Measurements from ENCODE around the gene GNRHR. TPM values are rescaled to one million over a fixed set of nuclear protein-coding genes. Genes with fewer than 3 reads are reported as not detected.

Gene GNRHR
- total RNA-seq, result not detected
- long read RNA-seq, result 0 reads

- H3K9me3 ChIP-seq (replicated peaks), result no peaks in the 10 kb centered on the region
- TF ChIP-seq CTCF (IDR thresholded peaks at IDR 0.05; ENCODE audit: borderline replicate concordance), result no peak
- H3K27me3 ChIP-seq (ENCODE audit: low read depth), result no peaks in the 10 kb centered on the region
- intact Hi-C loops (cut with micrococcal nuclease), result no loop called here
- no peak within 1 kb of the TSS for H3K4me3 ChIP-seq
- no peak for DNase-seq
- H3K36me3 ChIP-seq, result no peaks in the 10 kb centered on the region
- no peak within 1 kb of the TSS for H3K27ac ChIP-seq (replicated peaks)
- no peaks in the 10 kb centered on the region for H3K4me1 ChIP-seq
These were observed at the start of gene GNRHR for GRCh38 chr4:67754288-67754687. GNRHR (minus strand) TSS chr4:67754388; CDS start chr4:67754335, 53 bp downstream.

- no peak overlapping the region for H3K27ac ChIP-seq (replicated peaks)
- no peaks in the 10 kb centered on the region for H3K4me1 ChIP-seq
- no peaks in the 10 kb centered on the region for H3K36me3 ChIP-seq
- H3K9me3 ChIP-seq (replicated peaks), result peaks cover 6% of the 10 kb centered on the region
- no peak for TF ChIP-seq CTCF (IDR thresholded peaks at IDR 0.05; ENCODE audit: borderline replicate concordance)
- DNase-seq, result no peak
- H3K4me3 ChIP-seq, result no peak overlapping the region
- intact Hi-C loops (cut with micrococcal nuclease), result no loop called here
- no peaks in the 10 kb centered on the region for H3K27me3 ChIP-seq (ENCODE audit: low read depth)
These were observed 42.6 kb upstream of the GNRHR start for GRCh38 chr4:67796810-67797209.

- Histone ChIP-seq H3K36me3 (no peaks in the 10 kb centered on the region), H3K27ac (replicated peaks) (no peak overlapping the region), H3K27me3 (ENCODE audit: low read depth) (no peaks in the 10 kb centered on the region), H3K4me3 (no peak overlapping the region), H3K9me3 (replicated peaks) (no peaks in the 10 kb centered on the region), H3K4me1 (no peaks in the 10 kb centered on the region)
- intact Hi-C loops (cut with micrococcal nuclease), result no loop called here
- DNase-seq, result no peak
- TF ChIP-seq CTCF (IDR thresholded peaks at IDR 0.05; ENCODE audit: borderline replicate concordance), result no peak
These were observed 36.5 kb upstream of the GNRHR start for GRCh38 chr4:67790721-67791120.

GRCh38 chr4:67787311-67787710 is 33.1 kb upstream of the GNRHR start:
- Histone ChIP-seq H3K36me3 (no peaks in the 10 kb centered on the region), H3K4me1 (no peaks in the 10 kb centered on the region), H3K27ac (replicated peaks) (no peak overlapping the region), H3K9me3 (replicated peaks) (no peaks in the 10 kb centered on the region), H3K27me3 (ENCODE audit: low read depth) (no peaks in the 10 kb centered on the region), H3K4me3 (no peak overlapping the region)
- intact Hi-C loops (cut with micrococcal nuclease), result no loop called here
- TF ChIP-seq CTCF (IDR thresholded peaks at IDR 0.05; ENCODE audit: borderline replicate concordance), result no peak
- no peak for DNase-seq

GRCh38 chr4:67785528-67785927 is 31.3 kb upstream of the GNRHR start:
- Histone ChIP-seq H3K27ac (replicated peaks) (no peak overlapping the region), H3K36me3 (no peaks in the 10 kb centered on the region), H3K27me3 (ENCODE audit: low read depth) (no peaks in the 10 kb centered on the region), H3K4me1 (no peaks in the 10 kb centered on the region), H3K4me3 (no peak overlapping the region), H3K9me3 (replicated peaks) (no peaks in the 10 kb centered on the region)
- intact Hi-C loops (cut with micrococcal nuclease), result no loop called here
- TF ChIP-seq CTCF (IDR thresholded peaks at IDR 0.05; ENCODE audit: borderline replicate concordance), result no peak
- no peak for DNase-seq

GRCh38 chr4:67779631-67780030 is 25.4 kb upstream of the GNRHR start:
- Histone ChIP-seq H3K9me3 (replicated peaks) (no peaks in the 10 kb centered on the region), H3K4me3 (no peak overlapping the region), H3K27ac (replicated peaks) (no peak overlapping the region), H3K36me3 (no peaks in the 10 kb centered on the region), H3K27me3 (ENCODE audit: low read depth) (no peaks in the 10 kb centered on the region), H3K4me1 (no peaks in the 10 kb centered on the region)
- intact Hi-C loops (cut with micrococcal nuclease), result no loop called here
- TF ChIP-seq CTCF (IDR thresholded peaks at IDR 0.05; ENCODE audit: borderline replicate concordance), result no peak
- DNase-seq, result no peak

Measured in left ventricle myocardium inferior (tissue), 1 donor.